DMS53 treated with DMSO at 0.1 percent for 48 hours (cell line): ENCODE data around the gene CPPED1.
"Not testable (repeated sequence)": the region's sequence is repeated elsewhere in the genome, so short reads cannot be mapped to it uniquely, and the experiment has no call there.

Experiments
- DNase-seq: peaks from one replicate; lab custom pipeline; 2025; ENCODE audit not compliant: unreplicated experiment; lab: John Stamatoyannopoulos, UW

Gene CPPED1

GRCh38 chr16:12769525-12769924 is 34.2 kb downstream of the CPPED1 start:
- DNase-seq, result no peak

GRCh38 chr16:12767897-12768296 is 35.8 kb downstream of the CPPED1 start:
- DNase-seq, result no peak

GRCh38 chr16:12766853-12767252 is 36.8 kb downstream of the CPPED1 start:
- no peak for DNase-seq

GRCh38 chr16:12766208-12766607 is 37.5 kb downstream of the CPPED1 start:
- DNase-seq, result not testable (repeated sequence)

DNA sequence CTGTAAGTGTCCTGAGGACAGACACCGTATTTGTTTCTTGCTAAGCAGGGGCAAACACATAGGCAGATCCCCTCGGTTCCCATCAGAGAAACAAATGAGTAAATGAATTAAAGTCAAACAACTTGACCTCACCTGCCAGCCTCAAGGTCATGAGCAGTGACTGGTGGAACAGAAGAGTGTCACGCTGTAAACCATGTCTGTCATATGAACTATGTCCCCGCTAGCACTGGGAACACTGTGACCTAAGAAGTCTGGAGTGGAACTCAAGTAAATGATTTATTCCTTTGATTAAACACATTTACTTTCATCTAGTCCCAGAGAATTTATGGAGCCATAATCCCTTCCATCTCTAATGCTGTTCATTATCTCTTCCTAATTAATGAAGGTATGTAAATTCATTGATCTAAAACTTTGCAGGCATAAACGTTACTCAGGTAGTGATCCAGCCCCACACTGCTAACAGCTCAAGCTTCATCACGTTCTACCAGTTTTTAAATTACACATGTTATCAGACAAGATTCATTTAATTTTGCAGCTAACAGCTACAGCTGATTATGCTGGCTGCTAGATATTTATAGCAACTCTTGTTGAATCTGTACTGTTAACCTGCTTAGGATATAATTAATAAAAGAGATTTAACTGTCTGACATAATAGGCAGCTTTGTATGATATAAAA is 38.7 kb downstream of the CPPED1 start:
- DNase-seq, result no peak

DNA sequence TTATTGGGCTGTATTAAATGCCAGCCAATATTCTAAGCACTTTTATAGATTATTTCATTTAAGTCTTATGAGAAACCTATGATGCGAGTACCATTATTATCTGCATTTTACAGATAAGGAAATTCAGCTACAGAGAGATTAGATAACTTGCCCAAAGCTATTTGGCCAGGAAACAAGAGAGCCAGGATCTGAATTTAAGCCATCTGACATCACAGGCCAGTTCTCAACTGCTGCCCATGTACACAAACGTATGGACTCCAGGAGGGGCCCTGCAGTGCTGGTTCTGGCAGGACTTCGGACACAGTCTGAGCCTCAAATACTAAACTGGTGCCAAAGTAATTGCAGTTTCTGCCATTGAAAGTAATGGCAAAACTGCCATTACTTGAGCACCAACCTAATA is 40.2 kb downstream of the CPPED1 start:
- DNase-seq, result no peak

DNA sequence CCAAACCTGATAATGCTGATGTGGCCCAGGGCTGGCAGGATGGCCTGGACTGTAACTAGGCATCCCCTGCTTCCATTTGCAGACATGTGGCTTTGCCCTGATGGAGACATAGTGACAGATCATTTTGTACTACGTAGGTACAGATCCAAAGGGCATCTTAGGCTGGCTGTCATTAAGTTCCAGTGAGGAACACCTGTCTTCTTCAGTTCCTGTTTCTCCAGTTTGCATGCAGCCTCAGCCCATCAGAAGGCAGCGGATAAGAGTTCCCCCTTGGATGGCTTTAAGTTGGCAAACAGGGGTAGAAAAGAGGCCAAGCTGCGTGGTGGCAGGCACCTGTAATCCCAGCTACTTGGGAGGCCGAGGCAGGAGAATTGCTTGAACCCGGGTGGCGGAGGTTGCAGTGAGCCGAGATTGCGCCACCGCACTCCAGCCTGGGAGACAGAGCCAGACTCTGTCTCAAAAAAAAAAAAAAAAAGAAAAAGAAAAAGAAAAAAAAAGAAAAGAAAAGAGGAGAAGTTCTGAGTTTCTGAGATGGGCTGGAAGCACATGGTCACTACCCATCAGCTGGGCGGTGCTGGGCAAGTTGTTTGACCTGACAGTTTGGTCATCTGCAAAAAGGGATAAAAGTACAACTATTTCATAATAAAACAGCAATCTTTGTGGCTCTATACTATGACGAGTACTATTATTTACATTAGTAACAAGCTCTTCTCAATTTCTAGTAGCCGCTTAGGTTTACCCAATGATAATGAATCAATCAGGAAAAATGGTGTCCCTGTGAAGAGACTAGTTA is 42.7 kb downstream of the CPPED1 start:
- no peak for DNase-seq

GRCh38 chr16:12758670-12759558 is 44.8 kb downstream of the CPPED1 start:
- DNase-seq, result no peak

GRCh38 chr16:12758031-12758669 is 45.5 kb downstream of the CPPED1 start:
- no peak for DNase-seq

GRCh38 chr16:12757546-12757945 is 46.1 kb downstream of the CPPED1 start:
- no peak for DNase-seq

DNA sequence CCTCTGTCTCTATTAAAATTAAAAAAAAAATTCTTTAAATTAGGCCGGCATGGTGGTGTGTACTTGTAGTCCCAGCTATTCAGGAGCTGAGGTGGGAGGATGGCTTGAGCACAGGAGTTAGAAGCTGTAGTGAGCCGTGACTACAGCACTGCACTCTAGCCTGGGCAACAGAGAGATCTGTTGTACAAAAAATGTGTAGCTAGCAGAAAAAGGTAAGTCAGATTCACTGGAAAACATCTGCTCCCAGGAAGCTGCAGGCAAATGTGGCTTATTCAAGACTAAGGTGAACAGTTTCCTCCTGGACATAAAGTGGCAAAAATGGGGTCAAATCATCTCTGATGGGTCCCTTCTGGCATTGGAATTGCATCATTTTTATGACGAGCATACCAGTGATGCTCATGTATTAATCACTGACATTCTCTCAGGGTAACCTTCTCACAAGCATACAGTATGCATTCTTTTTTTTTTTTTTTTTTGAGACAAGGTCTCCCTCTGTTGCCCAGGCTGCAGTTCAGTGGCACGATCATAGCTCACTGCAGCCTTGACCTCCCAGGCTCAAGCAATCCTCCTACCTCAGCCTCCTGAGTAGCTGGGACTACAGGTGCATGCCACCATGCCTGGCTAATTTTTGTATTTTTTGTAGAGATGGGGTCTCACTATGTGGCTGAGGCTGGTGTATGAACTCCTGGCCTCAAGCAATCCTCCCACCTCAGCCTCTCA is 48.7 kb downstream of the CPPED1 start:
- no peak for DNase-seq

DNA sequence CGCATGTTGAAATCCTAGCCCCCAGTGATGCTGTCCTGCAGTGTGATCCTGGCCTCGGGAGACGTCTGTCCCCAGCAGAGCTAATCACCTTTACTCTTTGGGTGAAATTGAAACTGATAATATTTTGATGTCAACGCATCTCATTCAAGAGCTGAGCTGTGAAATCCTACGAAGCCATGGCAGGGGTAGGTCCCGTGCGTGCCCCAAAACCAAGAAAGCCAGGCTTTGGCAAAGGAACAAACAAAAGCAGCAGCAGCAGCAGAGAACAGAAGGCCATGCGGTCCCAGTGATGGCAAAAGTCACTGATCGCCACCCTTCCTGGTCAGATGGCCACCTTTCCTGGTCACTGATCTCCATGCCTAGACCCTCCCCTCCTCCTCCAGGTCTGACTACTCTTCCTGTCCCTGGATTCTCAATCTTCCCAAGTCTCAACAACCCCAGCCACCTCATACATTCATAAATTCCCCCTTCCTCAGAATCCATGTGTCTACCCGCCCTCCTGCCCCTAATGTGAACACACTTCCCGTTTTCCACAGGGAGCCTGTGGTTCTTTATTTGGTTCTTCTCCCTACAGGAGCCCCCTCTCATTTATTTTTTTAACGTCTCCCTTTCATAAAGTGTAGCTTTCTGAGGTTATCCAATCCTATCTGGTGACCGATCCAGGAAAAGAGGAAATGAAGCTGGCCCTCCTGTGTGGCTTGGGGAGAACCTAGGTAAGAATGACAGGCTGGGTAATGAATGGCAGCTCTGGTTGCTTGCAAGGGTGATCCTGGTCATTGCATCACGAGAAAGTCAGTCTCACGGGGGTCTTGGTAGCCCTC is 50.3 kb downstream of the CPPED1 start:
- no peak for DNase-seq

DNA sequence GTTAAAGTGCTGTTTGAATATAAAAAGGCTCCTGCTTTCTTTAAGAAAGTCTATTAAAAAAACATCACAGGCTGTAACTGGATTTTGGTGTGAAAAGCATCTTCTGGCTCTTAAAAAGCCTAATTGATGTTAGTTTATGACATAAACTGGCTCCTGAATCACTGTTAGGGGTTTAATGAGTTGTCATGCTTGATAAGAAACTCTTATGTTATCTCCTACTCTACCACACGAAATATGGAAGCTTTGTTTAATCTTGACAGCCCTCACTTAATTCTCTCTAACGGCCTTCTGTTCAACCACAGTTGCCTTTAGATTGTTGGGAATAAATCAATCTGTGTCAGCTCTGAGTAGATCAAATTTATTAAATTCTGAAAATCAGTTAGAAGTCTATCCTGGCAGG is 51.5 kb downstream of the CPPED1 start:
- DNase-seq, result no peak

- no peak for DNase-seq
These were observed 53.2 kb downstream of the CPPED1 start for GRCh38 chr16:12750554-12750918.

DNA sequence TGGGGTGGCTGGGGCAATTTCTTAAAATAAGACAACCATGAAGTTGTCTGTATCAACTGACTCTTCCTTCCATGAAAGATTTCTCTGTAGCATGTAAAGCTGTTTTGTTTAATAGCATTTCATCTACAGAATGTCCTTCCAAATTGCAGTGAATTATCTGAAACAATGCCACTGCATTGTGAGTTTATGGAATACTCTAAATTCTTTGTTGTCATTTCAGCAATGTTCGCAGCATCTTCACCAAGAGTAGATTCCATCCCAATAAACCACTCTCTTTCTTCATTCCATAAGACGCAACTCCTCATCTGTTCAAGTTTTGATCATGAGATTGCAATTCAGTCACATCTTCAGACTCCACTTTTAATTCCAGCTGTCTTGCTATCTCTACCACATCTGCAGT is 54.6 kb downstream of the CPPED1 start:
- DNase-seq, result no peak

DNA sequence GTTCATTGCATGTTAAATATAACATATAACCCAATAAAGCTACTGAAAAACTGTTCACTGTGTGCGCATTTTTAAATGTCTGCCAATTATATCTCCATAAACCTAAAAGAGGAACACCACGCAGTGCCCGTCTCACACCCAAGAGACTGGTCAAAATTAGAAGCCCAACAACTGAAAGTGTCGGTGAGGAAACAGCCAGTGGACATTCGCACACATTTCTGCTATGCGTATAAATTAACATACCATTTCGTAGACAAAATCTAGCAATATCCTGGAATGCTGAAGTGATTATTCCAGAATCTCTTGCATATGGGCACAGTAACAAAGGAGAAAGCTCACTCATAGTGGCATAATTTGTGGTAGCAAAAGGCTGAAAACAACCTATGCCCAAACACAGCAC is 55.9 kb downstream of the CPPED1 start:
- DNase-seq, result no peak

GRCh38 chr16:12747261-12747660 is 56.4 kb downstream of the CPPED1 start:
- no peak for DNase-seq

- no peak for DNase-seq
These were observed 58.8 kb downstream of the CPPED1 start for GRCh38 chr16:12744860-12745259.

GRCh38 chr16:12742741-12743140 is 60.9 kb downstream of the CPPED1 start:
- no peak for DNase-seq
